Measurements from ENCODE around the gene TRIM37. TPM values are rescaled to one million over a fixed set of nuclear protein-coding genes. Genes with fewer than 3 reads are reported as not detected.
A peak's percentile ranks its signal among the peaks of the same experiment; 100 is the strongest.

Gene TRIM37
- polyA plus RNA-seq, 1 experiment = 20.9 TPM

DNA sequence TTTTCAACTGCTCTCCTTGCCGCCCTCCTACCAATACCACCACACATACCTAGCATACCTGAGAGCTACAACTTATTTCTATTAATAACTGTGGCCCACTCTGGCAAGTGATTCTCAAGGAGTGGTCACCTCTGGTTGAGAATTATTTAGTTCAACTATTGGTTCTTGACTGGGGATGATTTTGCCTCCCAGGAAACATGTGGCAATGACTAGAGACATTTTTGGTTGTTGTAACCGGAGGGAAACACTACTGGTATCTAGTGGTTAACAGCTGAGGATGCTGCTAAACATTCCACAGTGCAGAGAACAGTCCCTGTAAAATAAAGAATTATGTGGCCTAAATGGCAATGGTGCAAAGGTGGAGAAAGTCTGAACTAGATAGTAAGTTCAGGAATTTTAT, 96.7 kb downstream of the TRIM37 start:
- DNase-seq (ENCODE audit: low read depth) = no peak
- Histone ChIP-seq H3K36me3 (ENCODE audit: control insufficient read depth, insufficient read depth, low read length) (no peaks in the 10 kb centered on the region), H3K27me3 (ENCODE audit: control insufficient read depth, insufficient read depth, low read length) (no peaks in the 10 kb centered on the region), H3K4me3 (ENCODE audit: low read depth, low read length) (no peak overlapping the region)
- ChIA-PET CTCF (interaction anchor here (1.6 kb wide), 1 partner anchor 299 kb away, joined by 9 read pairs; no protein-coding TSS in a partner anchor), POLR2A (no interaction called here)
- TF ChIP-seq, protein P1, sequence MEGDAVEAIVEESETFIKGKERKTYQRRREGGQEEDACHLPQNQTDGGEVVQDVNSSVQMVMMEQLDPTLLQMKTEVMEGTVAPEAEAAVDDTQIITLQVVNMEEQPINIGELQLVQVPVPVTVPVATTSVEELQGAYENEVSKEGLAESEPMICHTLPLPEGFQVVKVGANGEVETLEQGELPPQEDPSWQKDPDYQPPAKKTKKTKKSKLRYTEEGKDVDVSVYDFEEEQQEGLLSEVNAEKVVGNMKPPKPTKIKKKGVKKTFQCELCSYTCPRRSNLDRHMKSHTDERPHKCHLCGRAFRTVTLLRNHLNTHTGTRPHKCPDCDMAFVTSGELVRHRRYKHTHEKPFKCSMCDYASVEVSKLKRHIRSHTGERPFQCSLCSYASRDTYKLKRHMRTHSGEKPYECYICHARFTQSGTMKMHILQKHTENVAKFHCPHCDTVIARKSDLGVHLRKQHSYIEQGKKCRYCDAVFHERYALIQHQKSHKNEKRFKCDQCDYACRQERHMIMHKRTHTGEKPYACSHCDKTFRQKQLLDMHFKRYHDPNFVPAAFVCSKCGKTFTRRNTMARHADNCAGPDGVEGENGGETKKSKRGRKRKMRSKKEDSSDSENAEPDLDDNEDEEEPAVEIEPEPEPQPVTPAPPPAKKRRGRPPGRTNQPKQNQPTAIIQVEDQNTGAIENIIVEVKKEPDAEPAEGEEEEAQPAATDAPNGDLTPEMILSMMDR (IDR thresholded peaks at IDR 0.05; ENCODE audit: insufficient read depth, low read depth, low read length) = no peak

DNA sequence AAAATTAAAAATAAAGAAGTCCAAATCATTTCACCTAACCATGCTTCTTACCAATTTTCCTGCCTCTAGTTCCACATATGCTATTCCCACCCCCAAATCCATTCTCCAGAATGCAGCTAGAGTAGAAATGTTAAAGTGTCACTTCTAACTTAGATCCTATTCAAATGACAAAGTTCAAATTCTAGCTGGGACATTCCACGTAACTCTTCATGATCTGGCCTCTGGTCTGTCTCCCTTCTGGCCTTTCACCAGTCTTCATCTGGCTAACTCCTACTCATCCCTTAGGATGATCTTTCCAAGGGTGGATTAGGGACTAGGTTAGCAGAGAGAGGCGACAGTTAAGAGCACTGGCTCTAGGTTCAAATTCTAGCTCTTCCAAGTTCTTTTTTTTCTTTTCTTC, 97.9 kb downstream of the TRIM37 start:
- CTCF ChIA-PET = interaction anchor here (0.8 to 1.7 kb wide), 4 partner anchors 298 to 490 kb away, joined by 3 to 11 read pairs (median 4); no protein-coding TSS in a partner anchor

DNA sequence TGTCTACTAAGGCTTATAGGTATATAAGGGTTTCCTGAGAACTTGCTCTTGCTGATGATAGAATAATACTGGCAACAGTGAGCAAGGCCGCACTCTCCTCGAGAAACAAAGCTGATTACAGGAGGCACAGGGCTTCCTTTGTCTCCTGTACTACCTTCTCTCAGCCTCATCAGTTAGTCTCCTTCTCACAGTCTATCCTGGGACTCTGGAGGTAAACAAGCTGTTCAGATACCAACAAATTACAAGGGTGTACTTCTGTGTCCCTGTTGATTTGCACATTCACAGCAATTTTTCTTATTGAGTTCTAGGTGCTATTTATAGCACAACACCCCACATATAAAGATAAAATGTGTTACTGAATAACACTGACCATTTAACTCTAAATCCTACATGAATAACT, 98.7 kb downstream of the TRIM37 start:
- TF ChIP-seq, protein P1 (IDR thresholded peaks at IDR 0.05; ENCODE audit: insufficient read depth, low read depth, low read length) = no peak
- Histone ChIP-seq H3K4me3 (ENCODE audit: low read depth, low read length) (no peak overlapping the region), H3K27me3 (ENCODE audit: control insufficient read depth, insufficient read depth, low read length) (no peaks in the 10 kb centered on the region), H3K36me3 (ENCODE audit: control insufficient read depth, insufficient read depth, low read length) (no peaks in the 10 kb centered on the region)
- ChIA-PET POLR2A (no interaction called here), CTCF (interaction anchor here (1.5 to 1.7 kb wide), 2 partner anchors 298 to 489 kb away, joined by 4 to 11 read pairs; no protein-coding TSS in a partner anchor)
- no peak for DNase-seq (ENCODE audit: low read depth)

More for the DNA sequence above, 97.9 kb downstream of the TRIM37 start:
- TF ChIP-seq, protein P1 (IDR thresholded peaks at IDR 0.05; ENCODE audit: insufficient read depth, low read depth, low read length) = no peak
- no peak overlapping the region for H3K4me3 ChIP-seq (ENCODE audit: low read depth, low read length)
- POLR2A ChIA-PET = no interaction called here
- DNase-seq (ENCODE audit: low read depth) = no peak
- no peaks in the 10 kb centered on the region for H3K36me3 ChIP-seq (ENCODE audit: control insufficient read depth, insufficient read depth, low read length)
- H3K27me3 ChIP-seq (ENCODE audit: control insufficient read depth, insufficient read depth, low read length) = no peaks in the 10 kb centered on the region

DNA sequence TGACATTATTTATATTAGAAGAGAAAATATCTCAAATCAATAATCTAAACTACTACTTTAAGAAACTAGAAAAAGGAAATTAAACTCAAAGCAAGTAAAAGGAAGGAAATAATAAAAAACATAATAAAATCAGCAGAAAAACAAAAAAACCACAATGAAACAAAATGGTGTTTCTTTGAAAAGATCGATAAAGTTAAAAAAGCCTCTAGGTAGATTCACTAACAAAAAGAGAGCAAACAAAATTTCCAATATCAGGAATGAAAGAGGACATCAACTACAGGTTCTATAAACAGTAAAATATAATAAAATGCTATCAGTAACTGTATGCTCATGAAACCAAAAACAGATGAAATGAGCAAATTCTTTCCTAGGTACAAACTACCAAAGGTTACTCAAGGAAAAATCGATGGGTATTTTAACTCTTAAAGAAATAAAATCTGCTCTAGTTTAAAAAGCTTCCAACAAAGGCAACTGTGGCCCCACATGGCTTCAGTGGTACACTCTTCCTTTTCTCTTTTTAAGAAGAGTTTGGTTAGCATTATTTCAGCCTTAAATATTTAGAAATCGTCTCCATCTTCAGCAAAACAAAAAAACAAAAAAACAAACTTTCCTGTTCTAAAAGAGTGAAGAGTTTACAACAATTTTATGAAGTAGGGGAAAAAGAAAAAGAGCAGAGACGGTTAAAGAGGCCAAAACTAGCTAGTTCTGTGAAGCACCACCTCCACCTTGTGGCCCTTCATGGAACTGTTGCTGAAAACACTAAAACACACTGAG, 102.2 kb downstream of the TRIM37 start:
- POLR2A ChIA-PET = no interaction called here

DNA sequence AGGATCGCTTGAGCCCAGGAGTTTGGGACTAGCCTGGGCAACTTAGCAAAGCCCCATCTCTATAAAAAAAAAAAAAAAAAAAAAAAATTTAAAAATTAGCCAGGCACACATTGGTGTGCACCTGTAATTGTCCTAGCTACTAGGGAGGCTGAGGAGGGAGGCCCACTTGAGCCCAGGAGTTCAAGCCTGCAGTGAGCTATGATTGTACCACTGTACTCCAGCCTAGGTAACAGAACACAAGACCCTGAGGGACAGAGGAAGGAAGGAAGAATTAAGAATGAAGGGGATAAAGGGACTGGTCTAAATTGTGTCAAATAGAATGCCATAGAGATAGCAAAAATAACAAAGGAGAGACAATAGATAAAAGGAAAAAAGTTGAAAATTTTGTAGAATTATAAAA, 102.8 kb downstream of the TRIM37 start:
- POLR2A ChIA-PET = no interaction called here
- TF ChIP-seq, protein P1 (IDR thresholded peaks at IDR 0.05; ENCODE audit: insufficient read depth, low read depth, low read length) = no peak
- Histone ChIP-seq H3K4me3 (ENCODE audit: low read depth, low read length) (no peak overlapping the region), H3K27me3 (ENCODE audit: control insufficient read depth, insufficient read depth, low read length) (no peaks in the 10 kb centered on the region), H3K36me3 (ENCODE audit: control insufficient read depth, insufficient read depth, low read length) (no peaks in the 10 kb centered on the region)
- no peak for DNase-seq (ENCODE audit: low read depth)
- CTCF ChIA-PET = interaction anchor here (0.8 to 6.2 kb wide), 7 partner anchors 44 to 485 kb away, joined by 4 to 45 read pairs (median 14); no protein-coding TSS in a partner anchor

More for the DNA sequence above, 102.2 kb downstream of the TRIM37 start:
- no peaks in the 10 kb centered on the region for H3K36me3 ChIP-seq (ENCODE audit: control insufficient read depth, insufficient read depth, low read length)
- CTCF ChIA-PET = interaction anchor here (0.7 to 6.2 kb wide), 16 partner anchors 11 to 485 kb away, joined by 3 to 45 read pairs (median 7); no protein-coding TSS in a partner anchor
- H3K4me3 ChIP-seq (ENCODE audit: low read depth, low read length) = no peak overlapping the region
- H3K27me3 ChIP-seq (ENCODE audit: control insufficient read depth, insufficient read depth, low read length) = no peaks in the 10 kb centered on the region
- DNase-seq (ENCODE audit: low read depth) = no peak
- TF ChIP-seq, protein P1 (IDR thresholded peaks at IDR 0.05; ENCODE audit: insufficient read depth, low read depth, low read length) = peak; percentile 91
